IMR-90 (cell line): ENCODE measurements around the gene PSMG4. TPM values are rescaled to one million over a fixed set of nuclear protein-coding genes. Genes with fewer than 3 reads are reported as not detected.

Source experiments
- ATAC-seq: fragments of 200-7000 bp; cut with Tn5 transposase; 2 replicates; pipeline ENCODE4 v1.9.1; 2020; ENCODE audit warnings: low read depth, mild to moderate bottlenecking, moderate library complexity
- BruUV-seq: library from RNA; stranded (reverse); fragments of 400-500 nt; replicated peaks from 2 replicates; lab custom pipeline; 2021; lab: Mats Ljungman, UMichigan
- CTCF ChIA-PET: fragments of 300-600 bp; formaldehyde crosslinking; extraction: SDS; loops from one replicate; lab custom pipeline; 2021; ENCODE audit warnings: antibody characterized with exemption; lab: Yijun Ruan, JAX
- POLR2A ChIA-PET: fragments of 300-600 bp; sonication (Branson Sonifier 250); formaldehyde crosslinking; loops from one replicate; lab custom pipeline; 2022; ENCODE audit warnings: antibody characterized with exemption; ENCODE audit not compliant: unreplicated experiment; lab: Charles Lee
- DNase-seq: peaks from one replicate; pipeline ENCODE4 v3.0.0; 2013
- H2AFZ ChIP-seq: replicated peaks from 2 replicates; pipeline ENCODE3; 2013; ENCODE audit warnings: low read length, mild to moderate bottlenecking; ENCODE audit not compliant: poor library complexity
- H2AK5ac ChIP-seq: 2 replicates; pipeline ENCODE4 v1.6.1; 2013; ENCODE audit warnings: low read depth, low read length, inconsistent platforms
- H2AK9ac ChIP-seq: replicated peaks from 2 replicates; pipeline ENCODE3; 2013; ENCODE audit warnings: mild to moderate bottlenecking, low read depth, low read length, moderate library complexity; ENCODE audit not compliant: poor library complexity
- H2BK120ac ChIP-seq: 2 replicates; pipeline ENCODE4 v1.6.1; 2013; ENCODE audit warnings: low read depth, low read length, inconsistent platforms
- H2BK15ac ChIP-seq: 3 replicates; pipeline ENCODE4 v1.6.1; 2013; ENCODE audit warnings: low read depth, low read length, inconsistent platforms
- H2BK20ac ChIP-seq: 2 replicates; pipeline ENCODE4 v1.6.1; 2013; ENCODE audit warnings: low read depth, mild to moderate bottlenecking, inconsistent platforms, low read length, moderate library complexity
- H2BK5ac ChIP-seq: 2 replicates; pipeline ENCODE4 v1.6.1; 2013; ENCODE audit warnings: mild to moderate bottlenecking, low read depth, low read length, inconsistent platforms; ENCODE audit not compliant: poor library complexity, severe bottlenecking
- H3K14ac ChIP-seq: replicated peaks from 2 replicates; pipeline ENCODE4 v1.6.1; 2013; ENCODE audit warnings: low read depth, low read length, inconsistent platforms
- H3K18ac ChIP-seq: 2 replicates; pipeline ENCODE4 v1.6.1; 2013; ENCODE audit warnings: low read depth, low read length, control low read depth
- H3K23ac ChIP-seq: 2 replicates; pipeline ENCODE4 v1.6.1; 2013; ENCODE audit warnings: low read depth, low read length, inconsistent platforms
- H3K27ac ChIP-seq: 2 replicates; pipeline ENCODE4 v1.5.1; 2013; ENCODE audit warnings: mild to moderate bottlenecking, control low read depth, low read length; ENCODE audit not compliant: insufficient read depth
- H3K27me3 ChIP-seq: 2 replicates; pipeline ENCODE4 v1.6.1; 2013; ENCODE audit warnings: low read length; ENCODE audit not compliant: control insufficient read depth, insufficient read depth
- H3K36me3 ChIP-seq: 2 replicates; pipeline ENCODE4 v1.6.1; 2013; ENCODE audit warnings: low read length, mixed read lengths; ENCODE audit not compliant: control insufficient read depth, insufficient read depth
- H3K4ac ChIP-seq: 2 replicates; pipeline ENCODE4 v1.6.1; 2013; ENCODE audit warnings: low read depth, low read length, inconsistent platforms
- H3K4me1 ChIP-seq: 2 replicates; pipeline ENCODE4 v1.6.1; 2013; ENCODE audit warnings: low read length, mixed read lengths; ENCODE audit not compliant: control insufficient read depth, insufficient read depth
- H3K4me2 ChIP-seq: 2 replicates; pipeline ENCODE4 v1.6.1; 2013; ENCODE audit warnings: low read depth, mild to moderate bottlenecking, control low read depth, low read length, moderate library complexity
- H3K4me3 ChIP-seq: 2 replicates; pipeline ENCODE4 v1.5.1; 2013; ENCODE audit warnings: low read depth, mild to moderate bottlenecking, control low read depth, low read length, moderate library complexity; ENCODE audit not compliant: insufficient read depth
- H3K56ac ChIP-seq: 2 replicates; pipeline ENCODE4 v1.6.1; 2013; ENCODE audit warnings: low read length, inconsistent platforms; ENCODE audit not compliant: insufficient read depth; ENCODE audit errors: extremely low read depth
- H3K79me1 ChIP-seq, 2 experiments: 2 replicates each; pipeline ENCODE4 v1.6.1; 2013; ENCODE audit warnings: low read length in 2 of 2, inconsistent platforms in 1 of 2, low read depth in 1 of 2
- H3K9ac ChIP-seq: 2 replicates; pipeline ENCODE4 v1.6.1; 2013; ENCODE audit warnings: low read depth, low read length, control low read depth
- H3K9me1 ChIP-seq: 2 replicates; pipeline ENCODE4 v1.6.1; 2013; ENCODE audit warnings: low read length, inconsistent platforms; ENCODE audit not compliant: insufficient read depth
- H3K9me3 ChIP-seq: 2 replicates; pipeline ENCODE4 v1.6.1; 2013; ENCODE audit warnings: low read length; ENCODE audit not compliant: control insufficient read depth, insufficient read depth
- H4K20me1 ChIP-seq: 2 replicates; pipeline ENCODE4 v1.6.1; 2013; ENCODE audit warnings: low read length, inconsistent platforms; ENCODE audit not compliant: insufficient read depth
- H4K5ac ChIP-seq: 2 replicates; pipeline ENCODE4 v1.6.1; 2013; ENCODE audit warnings: mild to moderate bottlenecking, low read depth, low read length, control low read depth
- H4K8ac ChIP-seq, 2 experiments: 2 replicates each; pipeline ENCODE4 v1.6.1; 2013; ENCODE audit warnings: low read depth in 2 of 2, low read length in 2 of 2, control low read depth in 1 of 2, inconsistent platforms in 1 of 2
- H4K91ac ChIP-seq: 2 replicates; pipeline ENCODE4 v1.6.1; 2013; ENCODE audit warnings: low read depth, low read length, inconsistent platforms; ENCODE audit not compliant: insufficient read depth
- BHLHE40 ChIP-seq: fragments of 150-350 bp; IDR thresholded peaks from 2 replicates; pipeline ENCODE4 v1.6.1; 2016; ENCODE audit warnings: mild to moderate bottlenecking, low read depth, low read length
- CEBPB ChIP-seq: IDR thresholded peaks from 2 replicates; pipeline ENCODE4 v1.6.1; 2012; ENCODE audit warnings: low read depth, low read length, improper control_type of control experiment
- CHD1 ChIP-seq: IDR thresholded peaks from 2 replicates; pipeline ENCODE4 v1.6.1; 2012; ENCODE audit warnings: low read depth, low read length, improper control_type of control experiment
- ELK1 ChIP-seq: fragments of 150-350 bp; IDR thresholded peaks from 2 replicates; pipeline ENCODE4 v1.6.1; 2016; ENCODE audit warnings: low read depth, mild to moderate bottlenecking, low read length, moderate library complexity, borderline replicate concordance
- FOS ChIP-seq: fragments of 150-350 bp; IDR thresholded peaks from 2 replicates; pipeline ENCODE4 v1.6.1; 2016; ENCODE audit warnings: low read depth, low read length
- MAFK ChIP-seq: IDR thresholded peaks from 2 replicates; pipeline ENCODE4 v1.6.1; 2012; ENCODE audit warnings: low read depth, low read length, improper control_type of control experiment
- MAZ ChIP-seq: IDR thresholded peaks from 2 replicates; pipeline ENCODE4 v1.6.1; 2012; ENCODE audit warnings: low read depth, mild to moderate bottlenecking, low read length, improper control_type of control experiment, moderate library complexity, borderline replicate concordance
- MXI1 ChIP-seq: IDR thresholded peaks from 2 replicates; pipeline ENCODE4 v1.6.1; 2012; ENCODE audit warnings: low read depth, mild to moderate bottlenecking, low read length, moderate library complexity, borderline replicate concordance
- NFE2L2 ChIP-seq: fragments of 150-350 bp; IDR thresholded peaks from 2 replicates; pipeline ENCODE4 v1.6.1; 2016; ENCODE audit warnings: low read depth, mild to moderate bottlenecking, low read length
- POLR2A ChIP-seq: IDR thresholded peaks from 2 replicates; pipeline ENCODE4 v1.6.1; 2012; ENCODE audit warnings: mild to moderate bottlenecking, low read depth, low read length
- RAD21 ChIP-seq: IDR thresholded peaks from 2 replicates; pipeline ENCODE4 v1.6.1; 2012; ENCODE audit warnings: low read length, improper control_type of control experiment
- RCOR1 ChIP-seq: IDR thresholded peaks from 2 replicates; pipeline ENCODE4 v1.6.1; 2012; ENCODE audit warnings: mild to moderate bottlenecking, low read length, improper control_type of control experiment; ENCODE audit not compliant: insufficient replicate concordance
- RFX5 ChIP-seq: IDR thresholded peaks from 2 replicates; pipeline ENCODE4 v1.8.0; 2012; ENCODE audit warnings: low read depth, mild to moderate bottlenecking, low read length, moderate library complexity
- SMC3 ChIP-seq: fragments of 150-350 bp; IDR thresholded peaks from 2 replicates; pipeline ENCODE4 v1.6.1; 2016; ENCODE audit warnings: low read depth, mild to moderate bottlenecking, antibody characterized with exemption, low read length, moderate library complexity
- USF2 ChIP-seq: fragments of 150-350 bp; IDR thresholded peaks from 2 replicates; pipeline ENCODE4 v1.6.1; 2017; ENCODE audit warnings: mild to moderate bottlenecking, antibody characterized with exemption, low read length, low read depth
- WGBS, 2 experiments: methylation state at CpG; one replicate each; pipeline versions ENCODE4 v1.1.5 to v1.1.7; 2013; ENCODE audit warnings: missing lambda C conversion rate in 2 of 2; ENCODE audit not compliant: insufficient read length in 1 of 2; ENCODE audit errors: extremely low coverage in 2 of 2; 5-methylcytosine and 5-hydroxymethylcytosine counted together
- dilution Hi-C: fragments of 300-500 bp; cut with HindIII; formaldehyde crosslinking; loops from one replicate; pipeline ENCODE4 v1.14.3; 2018; ENCODE audit warnings: low sequenced_read_pairs; ENCODE audit not compliant: unreplicated experiment
- in situ Hi-C: fragments of 300-500 bp; cut with MboI; formaldehyde crosslinking; loops from 3 replicates; pipeline ENCODE4 v1.14.3; 2019; ENCODE audit warnings: low sequenced_read_pairs, inconsistent platforms, mixed read lengths
- intact Hi-C: fragments of 100-400 bp; cut with micrococcal nuclease; formaldehyde crosslinking; loops from 2 replicates; pipeline ENCODE4 v1.10.0; 2022
- polyA plus RNA-seq, 3 experiments: library from polyadenylated mRNA; depleted of rRNA; stranded (reverse); fragments of >200 nt; gene quantifications; 2 replicates each; pipeline ENCODE4 v1.2.3, GENCODE V29; 2012; ENCODE audit warnings: low replicate concordance in 1 of 3
- total RNA-seq: library from RNA; depleted of rRNA; stranded (reverse); fragments of >200 nt; gene quantifications from 2 replicates; pipeline ENCODE4 v1.2.3, GENCODE V29; 2012

PSMG4 gene
- total and polyA plus RNA-seq, 2 of the 4 experiments (the other 2 are of a cell fraction): 5.6 to 13.4 TPM

GRCh38 chr6:3292431-3293197, 33.9 kb downstream of the PSMG4 start:
- ChIA-PET POLR2A (no interaction called here), CTCF (no interaction called here)
- no TSS peak for BruUV-seq
- Histone ChIP-seq H2BK15ac (no peak overlapping the region), H3K4me3 (no peak overlapping the region), H4K8ac (no peak overlapping the region), H2BK120ac (no peak overlapping the region), H2AFZ (no peak overlapping the region), H2BK20ac (no peak overlapping the region), H4K5ac (no peak overlapping the region), H3K9me3 (no peaks in the 10 kb centered on the region), H2AK5ac (no peak overlapping the region), H2BK5ac (no peak overlapping the region), H3K18ac (no peak overlapping the region), H3K79me1 (no peaks in the 10 kb centered on the region), H3K56ac (no peak overlapping the region), H4K91ac (no peak overlapping the region), H3K4me1 (no peaks in the 10 kb centered on the region), H2AK9ac (no peak overlapping the region), H3K14ac (no peak overlapping the region), H3K27ac (no peak overlapping the region), H3K4me2 (no peak overlapping the region), H3K36me3 (no peaks in the 10 kb centered on the region), H3K4ac (no peak overlapping the region), H3K27me3 (peaks cover 15% of the 10 kb centered on the region), H4K20me1 (no peaks in the 10 kb centered on the region), H3K9ac (no peak overlapping the region), H3K9me1 (no peaks in the 10 kb centered on the region), H3K23ac (no peak overlapping the region)
- WGBS, 2 experiments: 92% methylated on average over 8 of the region's 32 CpGs; no CpG with 5 or more reads in 1 of the 2 experiments
- intact Hi-C loops: no loop called here
- ATAC-seq: no peak
- TF ChIP-seq RFX5 (no peak), BHLHE40 (no peak), POLR2A (no peak), NFE2L2 (no peak), ELK1 (no peak), CHD1 (no peak), USF2 (no peak), MAZ (no peak), FOS (no peak), MXI1 (no peak), SMC3 (no peak), MAFK (no peak), CEBPB (no peak), RCOR1 (no peak), RAD21 (no peak)
- in situ Hi-C loops: no loop called here
- dilution Hi-C loops: no loop called here
- no peak for DNase-seq
